SK-N-SH (cell line): ENCODE results near the gene CDX1. TPM values are rescaled to one million over a fixed set of nuclear protein-coding genes. Genes with fewer than 3 reads are reported as not detected.

Source experiments
- CTCF ChIA-PET: fragments of 300-600, 350-600 bp; formaldehyde crosslinking; extraction: SDS; loops from one replicate; lab custom pipeline; 2021; lab: Yijun Ruan, JAX
- POLR2A ChIA-PET: fragments of 350-600 bp; sonication (Branson Sonifier 250); formaldehyde crosslinking; extraction: SDS; loops from one replicate; lab custom pipeline; 2020; ENCODE audit warnings: antibody characterized with exemption, inconsistent platforms; lab: Yijun Ruan, JAX
- DNase-seq: peaks from one replicate; pipeline ENCODE4 v3.0.0; 2012
- H2AFZ ChIP-seq: fragments of 200-600 bp; sonication (generic); 2 replicates; pipeline ENCODE4 v1.8.1; 2016; ENCODE audit warnings: antibody characterized with exemption, mild to moderate bottlenecking, low read depth
- H3F3A ChIP-seq: fragments of 200-600 bp; sonication (generic); replicated peaks from 2 replicates; pipeline ENCODE3; 2016; ENCODE audit warnings: antibody characterized with exemption, mild to moderate bottlenecking; ENCODE audit not compliant: insufficient read depth
- H3K27ac ChIP-seq, 2 experiments: fragments of 200-500 bp in 1 of 2; fragments of 200-600 bp in 1 of 2; sonication (Bioruptor generic) in 1 of 2; sonication (generic), shearing (Covaris generic) in 1 of 2; 2 replicates each; pipeline versions ENCODE4 v1.5.1 to v1.6.1; 2014 to 2016; ENCODE audit warnings: low read depth in 2 of 2, inconsistent platforms in 1 of 2, low read length in 1 of 2, mild to moderate bottlenecking in 1 of 2, mixed read lengths in 1 of 2
- H3K27me3 ChIP-seq: fragments of 200-600 bp; sonication (generic), shearing (Covaris generic); 2 replicates; pipeline ENCODE4 v1.6.1; 2016; ENCODE audit warnings: mixed run types; ENCODE audit not compliant: insufficient read depth
- H3K36me3 ChIP-seq, 2 experiments: fragments of 200-500 bp in 1 of 2; fragments of 200-600 bp in 1 of 2; sonication (Bioruptor generic) in 1 of 2; sonication (generic) in 1 of 2; replicated peaks in 1 of 2; 2 replicates each; pipeline versions ENCODE3 to v1.5.1; 2014 to 2016; ENCODE audit warnings: low read length in 1 of 2, mild to moderate bottlenecking in 1 of 2; ENCODE audit not compliant: insufficient read depth in 2 of 2, control insufficient read depth in 1 of 2
- H3K4me1 ChIP-seq, 2 experiments: fragments of 200-500 bp in 1 of 2; fragments of 200-600 bp in 1 of 2; sonication (Bioruptor generic) in 1 of 2; sonication (generic), shearing (Covaris generic) in 1 of 2; 2 replicates each; pipeline versions ENCODE4 v1.5.1 to v1.6.1; 2014 to 2016; ENCODE audit warnings: low read depth in 1 of 2, low read length in 1 of 2, mixed run types in 1 of 2; ENCODE audit not compliant: insufficient read depth in 2 of 2, control insufficient read depth in 1 of 2
- H3K4me2 ChIP-seq: fragments of 200-600 bp; sonication (generic), shearing (Covaris generic); 2 replicates; pipeline ENCODE4 v1.6.1; 2017; ENCODE audit warnings: mixed run types
- H3K4me3 ChIP-seq, 2 experiments: fragments of 200-500 bp in 1 of 2; fragments of 200-600 bp in 1 of 2; sonication (Bioruptor generic) in 1 of 2; sonication (generic), shearing (Covaris generic) in 1 of 2; 2 replicates each; pipeline versions ENCODE4 v1.5.1 to v1.8.1; 2014 to 2016; ENCODE audit warnings: low read depth in 2 of 2, inconsistent platforms in 1 of 2, low read length in 1 of 2, mild to moderate bottlenecking in 1 of 2, mixed read lengths in 1 of 2, moderate library complexity in 1 of 2
- H3K79me2 ChIP-seq: fragments of 200-600 bp; sonication (generic); 2 replicates; pipeline ENCODE4 v1.8.1; 2017; ENCODE audit warnings: mild to moderate bottlenecking; ENCODE audit not compliant: insufficient read depth
- H3K9ac ChIP-seq: fragments of 200-600 bp; sonication (generic); 2 replicates; pipeline ENCODE4 v1.6.1; 2017; ENCODE audit warnings: mixed run types
- H3K9me2 ChIP-seq: fragments of 200-600 bp; sonication (generic); 2 replicates; pipeline ENCODE4 v1.6.1; 2017; ENCODE audit warnings: mixed run types
- H3K9me3 ChIP-seq: fragments of 200-600 bp; sonication (generic); 2 replicates; pipeline ENCODE4 v1.6.1; 2017; ENCODE audit warnings: mixed run types, mild to moderate bottlenecking, moderate library complexity
- H4K20me1 ChIP-seq: fragments of 200-600 bp; sonication (generic); 2 replicates; pipeline ENCODE4 v1.6.1; 2017; ENCODE audit warnings: mild to moderate bottlenecking, mixed run types; ENCODE audit not compliant: insufficient read depth
- CTCF ChIP-seq: fragments of 200-600 bp; sonication (generic); IDR thresholded peaks from 2 replicates; pipeline ENCODE4 v1.6.1; 2017; ENCODE audit warnings: antibody characterized with exemption, mild to moderate bottlenecking, moderate library complexity
- IRF3 ChIP-seq: fragments of 150-350 bp; IDR thresholded peaks from 2 replicates; pipeline ENCODE4 v1.6.1; 2016; ENCODE audit warnings: mild to moderate bottlenecking, low read depth, low read length
- REST ChIP-seq: IDR thresholded peaks from 2 replicates; pipeline ENCODE4 v1.6.1; 2012; ENCODE audit warnings: mild to moderate bottlenecking, low read depth, low read length, moderate library complexity
- RXRA ChIP-seq: IDR thresholded peaks from 2 replicates; pipeline ENCODE4 v1.4.0; 2012; ENCODE audit warnings: low read depth, mild to moderate bottlenecking, borderline replicate concordance
- WGBS: methylation state at CpG from one replicate; pipeline ENCODE4 v1.1.6; 2017; ENCODE audit warnings: low lambda C conversion rate; 5-methylcytosine and 5-hydroxymethylcytosine counted together
- polyA plus RNA-seq, 3 experiments: library from polyadenylated mRNA; depleted of rRNA; stranded (reverse); fragments of >200 nt; gene quantifications; 2 replicates each; pipeline ENCODE4 v1.2.3, GENCODE V29; 2012

CDX1 gene
- polyA plus RNA-seq, 1 of the 3 experiments (the other 2 are of a cell fraction), result 0.23 TPM

- H3F3A ChIP-seq, result no peaks in the 10 kb centered on the region
- H3K4me3 ChIP-seq, result no peak overlapping the region
- no peak overlapping the region for H3K9ac ChIP-seq
- no peaks in the 10 kb centered on the region for H3K36me3 ChIP-seq
- no peak overlapping the region for H3K4me2 ChIP-seq
- H2AFZ ChIP-seq, result no peak overlapping the region
- no peak overlapping the region for H3K27ac ChIP-seq
- H3K27me3 ChIP-seq, result no peaks in the 10 kb centered on the region
- ChIA-PET POLR2A (no interaction called here), CTCF (interaction anchor here (0.7 to 1.6 kb wide), 5 partner anchors 15 to 183 kb away, joined by 3 to 5 read pairs (median 3); no protein-coding TSS in a partner anchor)
- no peaks in the 10 kb centered on the region for H3K9me2 ChIP-seq
- no peaks in the 10 kb centered on the region for H3K9me3 ChIP-seq
- no peak for DNase-seq
- H3K79me2 ChIP-seq, result no peaks in the 10 kb centered on the region
- TF ChIP-seq IRF3 (no peak), RXRA (no peak)
- H4K20me1 ChIP-seq, result no peaks in the 10 kb centered on the region
- H3K4me1 ChIP-seq, result peaks cover 0 to 19% of the 10 kb centered on the region in 2 experiments; a peak in 1 of 4 replicates
- WGBS, result 96% methylated on average over 15 of the region's 15 CpGs
Measured at GRCh38 chr5:150167512-150167850, 903 bp downstream of the CDX1 start.

- no peaks in the 10 kb centered on the region for H3K27me3 ChIP-seq
- H3K36me3 ChIP-seq, result no peaks in the 10 kb centered on the region
- no peaks in the 10 kb centered on the region for H3K79me2 ChIP-seq
- no peaks in the 10 kb centered on the region for H3K9me3 ChIP-seq
- H3K4me1 ChIP-seq, result peaks cover 0 to 19% of the 10 kb centered on the region in 2 experiments; a peak in 1 of 4 replicates
- no peaks in the 10 kb centered on the region for H4K20me1 ChIP-seq
- no peak overlapping the region for H3K4me2 ChIP-seq
- no peak overlapping the region for H3K4me3 ChIP-seq
- TF ChIP-seq REST (no peak), CTCF (peak; percentile 30)
- no peaks in the 10 kb centered on the region for H3F3A ChIP-seq
- POLR2A ChIA-PET, result no interaction called here
- 84% methylated on average over 14 of the region's 14 CpGs for WGBS
- H3K9me2 ChIP-seq, result no peaks in the 10 kb centered on the region
- H3K27ac ChIP-seq, result no peak overlapping the region
- no peak overlapping the region for H3K9ac ChIP-seq
- DNase-seq, result no peak
- H2AFZ ChIP-seq, result no peak overlapping the region
- CTCF ChIA-PET, result interaction anchor here (0.7 to 1.6 kb wide), 12 partner anchors 9 to 182 kb away, joined by 3 to 6 read pairs (median 3); no protein-coding TSS in a partner anchor
Measured at GRCh38 chr5:150167908-150168307, 1.3 kb downstream of the CDX1 start.
